CD4-positive, alpha-beta T cell treated with Interleukin-2 at 100 ng/mL for 4 hours (primary cell): ENCODE measurements around the gene MYO7B.

Source experiments
- DNase-seq: peaks from one replicate; pipeline ENCODE4 v3.0.0-alpha.2; 2020; ENCODE audit warnings: low spot score

MYO7B gene

DNA sequence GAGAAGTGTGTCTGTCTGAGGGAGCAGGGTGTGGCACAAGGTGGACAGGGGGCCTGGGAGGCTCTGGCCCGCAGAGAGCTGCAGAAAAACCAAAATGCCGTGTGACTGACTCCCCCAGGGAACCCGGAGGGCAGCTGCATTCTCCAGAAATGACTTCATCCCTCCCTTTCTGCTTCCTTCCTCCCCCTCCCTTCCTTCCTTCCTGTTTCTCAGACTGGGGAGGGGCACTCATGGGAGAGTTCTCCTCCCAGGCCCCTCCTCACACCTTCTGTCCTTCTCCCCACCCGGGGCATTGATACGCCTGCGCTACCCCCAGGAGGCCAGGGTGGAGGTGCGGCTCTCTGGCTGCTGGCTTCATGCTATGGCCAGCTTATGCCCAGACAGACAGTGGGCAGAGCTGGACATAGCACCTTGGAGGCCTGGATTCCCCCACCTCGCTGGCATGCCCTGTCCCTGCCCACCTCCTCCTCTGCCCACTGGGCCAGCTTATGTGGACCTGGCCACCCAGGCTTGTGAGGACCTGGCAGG is 102.3 kb downstream of the MYO7B start:
- DNase-seq, result peak; percentile 17

- DNase-seq, result no peak
Observed at GRCh38 chr2:127638361-127639110, 103.1 kb downstream of the MYO7B start.

DNA sequence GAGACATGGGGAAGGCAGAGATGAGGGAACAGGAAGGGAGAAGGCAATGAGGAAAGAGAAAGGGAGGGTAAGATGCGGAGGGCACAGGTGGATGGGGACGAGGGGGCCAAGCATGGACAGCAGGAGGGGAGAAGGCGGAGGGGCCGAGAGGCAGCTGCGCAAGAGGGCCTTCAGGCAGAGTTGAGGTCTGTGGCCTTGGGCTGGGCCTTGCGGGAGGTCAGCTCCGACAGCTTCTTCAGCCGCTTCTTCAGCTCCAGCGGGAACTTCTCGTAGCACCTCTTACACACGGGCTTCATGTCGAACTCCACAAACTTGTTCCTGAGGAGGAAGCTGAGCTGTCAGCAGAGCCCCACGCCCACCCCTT is 103.6 kb downstream of the MYO7B start:
- no peak for DNase-seq

GRCh38 chr2:127640082-127641072 is 104.9 kb downstream of the MYO7B start:
- DNase-seq, result peak; percentile 18

DNA sequence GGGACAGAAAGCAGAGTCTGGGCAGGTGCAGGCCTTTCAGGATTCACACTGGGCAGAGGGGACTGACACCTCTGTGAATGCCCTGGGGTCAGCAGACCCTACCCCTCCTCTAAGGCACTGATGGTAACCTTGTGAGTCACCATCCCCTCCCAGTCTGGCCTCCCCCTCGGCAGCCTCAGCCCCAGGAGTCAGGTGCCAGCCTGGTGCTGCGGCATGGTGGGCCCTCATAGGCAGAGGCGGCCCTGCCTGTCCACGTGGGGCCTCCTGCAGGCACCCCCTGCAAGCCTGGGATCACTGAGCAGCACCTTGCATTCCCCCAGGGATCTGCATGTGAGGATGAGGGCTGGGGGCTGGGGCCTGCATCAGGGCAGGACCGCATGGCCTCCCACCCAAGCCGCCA is 105.7 kb downstream of the MYO7B start:
- DNase-seq, result no peak

DNA sequence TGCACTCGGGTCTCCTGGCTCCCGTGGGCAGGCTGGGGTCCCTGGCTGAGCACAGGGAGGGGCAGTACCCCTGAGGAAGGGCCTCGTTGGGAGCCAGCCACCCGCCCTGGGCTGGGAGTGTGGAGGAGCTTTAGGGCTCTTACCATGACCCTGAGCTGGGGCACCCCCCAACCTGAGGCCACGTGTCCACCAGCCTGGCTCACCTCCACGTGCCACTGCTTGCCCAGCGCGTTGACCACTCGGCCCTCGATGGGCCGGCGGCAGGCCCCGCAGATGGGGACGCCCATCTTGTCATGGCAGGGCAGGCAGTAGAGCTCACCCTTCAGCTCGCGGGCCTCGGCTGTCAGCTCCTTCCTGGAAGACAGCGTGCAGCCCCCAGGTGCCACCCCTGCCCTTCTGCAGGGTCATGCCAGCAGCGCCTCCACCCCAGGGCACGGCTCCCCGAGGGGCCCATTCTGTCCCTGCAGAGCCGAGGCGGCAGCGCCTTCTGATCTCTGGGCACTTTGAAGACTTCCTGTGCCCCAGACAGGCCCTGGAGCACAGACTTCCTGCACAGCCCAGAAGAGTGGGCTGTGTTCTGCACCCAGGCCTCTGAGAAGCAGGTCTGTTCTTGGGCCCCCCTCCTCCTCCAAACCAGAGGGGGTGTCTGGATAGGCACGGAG is 106.5 kb downstream of the MYO7B start:
- DNase-seq, result peak; percentile 51

DNA sequence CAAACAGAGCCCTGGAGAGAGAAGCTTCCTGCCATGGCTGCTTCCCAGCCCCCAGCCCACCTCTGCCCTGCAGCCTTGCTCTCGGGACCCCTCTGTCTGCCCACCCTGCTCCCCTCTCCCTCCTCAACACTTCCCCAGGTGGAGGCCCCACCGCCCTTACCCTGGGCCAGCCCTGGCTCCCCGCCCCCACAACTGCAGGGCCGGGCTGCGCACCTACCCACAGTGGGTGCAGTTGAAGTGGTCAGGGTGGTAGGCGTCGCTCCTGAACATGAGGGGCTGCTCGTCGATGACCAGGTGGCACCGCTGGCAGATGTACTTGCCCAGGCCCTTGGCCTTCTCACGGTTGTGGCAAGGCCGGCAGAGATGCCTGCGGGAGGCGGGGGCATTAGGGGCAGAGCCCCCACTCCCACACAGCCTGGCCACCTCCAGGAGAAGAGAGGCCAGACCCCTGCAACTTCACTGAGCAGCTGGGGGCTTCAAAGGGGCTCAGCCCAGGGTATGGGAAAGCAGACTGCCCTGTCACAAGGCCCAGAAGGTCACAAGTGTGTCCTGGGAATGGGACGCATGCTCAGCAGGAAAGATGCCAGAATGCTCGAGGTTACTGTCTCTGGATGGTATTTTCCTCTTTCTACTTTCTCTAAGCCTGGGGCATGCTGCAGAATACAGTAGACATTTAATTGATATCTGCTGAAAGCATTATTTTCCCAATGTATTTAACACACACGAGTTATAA is 107.4 kb downstream of the MYO7B start:
- DNase-seq, result no peak

DNA sequence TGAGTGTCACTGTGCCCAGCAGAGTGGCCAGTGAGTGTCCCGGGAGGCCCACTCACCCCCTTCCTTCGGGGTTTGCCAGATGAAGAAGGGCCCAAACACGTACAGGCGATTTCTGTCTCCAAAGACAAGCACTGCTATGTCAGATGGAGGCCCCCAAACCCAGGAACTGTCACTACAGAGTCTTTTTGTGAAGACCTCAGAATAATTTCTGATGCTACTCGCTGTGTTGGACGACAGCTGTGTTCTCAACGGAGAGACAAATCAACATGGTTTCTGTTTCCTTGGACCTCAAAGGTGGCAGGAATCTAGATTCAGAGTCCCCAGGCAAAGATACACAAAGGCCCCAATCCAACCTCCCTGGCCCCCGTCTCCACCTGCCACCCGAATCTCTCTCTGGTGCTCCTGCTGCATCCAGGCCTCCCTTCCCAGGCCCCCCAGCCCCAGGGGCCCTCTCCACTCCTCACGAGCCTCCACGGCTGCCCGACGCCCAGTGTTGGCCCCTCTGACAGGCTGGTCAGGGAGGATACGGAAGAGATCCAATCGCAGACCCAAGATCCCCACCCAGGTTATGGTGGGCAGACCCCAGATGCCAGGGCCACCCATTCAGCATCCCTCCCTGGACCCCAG is 108.1 kb downstream of the MYO7B start:
- no peak for DNase-seq

DNA sequence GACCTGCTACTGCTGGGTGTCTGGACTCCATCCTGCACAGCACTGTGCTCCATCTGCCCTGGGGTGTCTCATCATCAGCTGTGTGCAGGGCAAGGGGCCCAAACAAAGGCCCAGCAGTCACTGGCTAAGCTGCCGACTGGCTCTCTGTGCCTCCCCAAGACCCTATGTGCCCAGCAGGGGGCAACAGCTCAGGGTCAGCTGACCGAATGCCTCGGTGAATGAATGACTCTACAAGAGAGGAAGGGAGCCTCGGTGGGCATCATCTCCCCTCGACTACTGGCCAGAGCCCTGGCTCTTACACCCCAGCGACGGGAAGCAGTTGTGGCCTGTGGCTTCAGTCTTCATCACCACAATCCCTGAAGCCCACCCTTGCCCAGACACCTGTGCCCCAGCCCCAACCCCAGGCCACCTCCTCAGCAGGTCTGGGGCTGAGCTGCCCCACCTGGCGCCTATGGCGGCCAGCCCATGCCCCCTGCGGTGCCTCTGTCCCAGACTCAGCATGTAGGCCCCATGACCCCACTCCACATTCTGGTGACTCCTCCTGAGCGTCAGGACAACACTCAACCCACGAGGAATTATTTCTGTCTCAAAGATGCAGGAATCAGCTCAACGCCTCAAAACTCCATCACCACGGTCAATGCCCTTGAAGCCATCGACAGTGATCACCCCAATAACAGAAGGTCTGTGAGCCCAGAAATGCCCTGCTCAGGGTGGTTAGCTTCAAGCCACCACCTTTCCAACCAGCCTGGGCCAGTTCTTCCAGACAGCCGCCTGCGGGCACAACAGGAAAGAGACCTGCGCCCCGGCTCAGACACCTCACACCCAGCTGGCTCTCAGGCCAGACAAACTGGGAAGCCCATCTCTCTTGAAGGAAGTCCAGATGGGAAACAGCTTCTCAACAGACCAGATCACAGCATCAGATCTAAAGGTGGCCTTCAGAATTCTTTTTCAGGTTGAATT is 108.9 kb downstream of the MYO7B start:
- no peak for DNase-seq

GRCh38 chr2:127645026-127645394 is 109.5 kb downstream of the MYO7B start:
- no peak for DNase-seq

DNA sequence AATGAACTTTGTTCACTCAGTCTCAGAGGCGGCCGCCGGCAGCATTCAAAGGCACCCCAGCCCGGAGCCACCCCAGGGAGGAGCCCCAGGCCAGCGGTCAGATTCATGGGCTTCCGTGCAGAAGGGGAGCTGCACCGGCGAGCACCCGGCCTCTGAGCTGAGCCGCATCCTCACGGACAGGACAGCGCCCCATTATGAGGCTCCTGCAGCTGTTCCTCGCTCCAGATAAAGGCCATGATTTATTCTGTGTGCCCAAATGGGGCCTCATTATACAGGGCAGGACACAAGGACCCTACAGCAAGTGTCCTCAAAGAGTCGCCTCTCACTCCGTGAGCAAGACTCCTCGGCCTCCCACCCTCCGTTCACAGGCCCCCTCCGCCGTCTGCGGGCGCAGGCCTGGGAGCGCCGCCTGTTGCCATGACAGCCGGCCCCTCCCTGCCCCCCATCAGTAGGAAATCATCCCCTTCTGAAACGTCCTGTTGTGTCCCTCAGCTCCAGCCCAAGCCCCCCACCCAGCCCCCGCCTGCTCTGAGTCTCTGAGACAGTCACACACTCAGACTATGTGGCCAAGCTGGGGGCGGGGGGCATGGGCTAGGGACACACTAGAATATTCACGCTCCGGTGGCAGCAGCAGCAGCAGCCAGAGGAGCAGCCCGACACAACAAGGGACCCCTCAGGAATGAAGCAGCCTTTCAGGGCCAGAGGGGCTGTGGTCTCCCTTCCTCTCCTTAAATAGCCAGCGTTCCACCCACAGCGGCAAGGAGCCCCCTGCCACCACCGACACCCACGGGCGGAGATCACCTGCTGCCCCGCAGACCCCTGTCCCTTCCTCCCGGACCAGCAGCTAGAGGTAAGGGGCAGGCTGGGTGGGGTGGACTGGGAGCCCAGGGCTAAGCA is 110.2 kb downstream of the MYO7B start, which contains the start of gene GPR17:
Gene GPR17 (plus strand): TSS at position 759 of the 897 bp plus-strand sequence. CDS start 4,583 bp downstream, outside the sequence.
- no peak for DNase-seq

DNA sequence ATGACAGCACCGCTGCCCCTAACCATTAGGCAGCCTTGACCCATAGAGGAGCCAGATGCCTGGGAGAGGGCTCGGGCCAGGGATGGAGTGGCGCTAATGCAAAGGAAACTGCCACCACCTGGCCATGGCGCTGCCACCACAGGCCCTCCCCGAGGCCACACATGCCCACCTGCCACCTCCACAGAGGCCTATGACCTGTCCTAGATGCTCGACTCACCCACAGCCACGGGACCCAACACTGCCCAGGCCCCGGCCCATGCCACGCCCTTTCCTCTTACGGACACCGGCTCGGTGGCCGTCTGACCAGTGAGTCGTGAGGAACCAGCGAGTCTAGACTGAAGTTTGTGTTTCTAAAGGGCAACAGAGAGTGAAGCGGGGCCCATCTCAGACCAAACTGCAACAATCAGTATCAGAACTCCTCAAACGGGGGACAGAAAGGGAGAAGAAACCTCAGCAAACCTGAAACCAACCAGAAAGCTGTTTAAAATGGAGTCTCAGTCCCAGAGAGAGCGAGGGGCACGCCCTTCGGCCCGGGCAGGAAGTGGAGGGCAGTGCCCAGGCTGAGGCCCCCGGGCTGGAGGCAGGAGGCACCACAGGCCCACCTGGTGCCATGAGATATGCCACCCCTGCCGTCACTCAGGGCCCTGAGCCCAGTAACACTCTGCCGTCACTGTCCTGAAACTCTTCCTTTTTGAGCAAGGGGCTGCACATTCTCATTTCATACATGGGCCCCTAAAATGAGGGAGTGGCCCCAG is 111.2 kb downstream of the MYO7B start:
- no peak for DNase-seq

DNA sequence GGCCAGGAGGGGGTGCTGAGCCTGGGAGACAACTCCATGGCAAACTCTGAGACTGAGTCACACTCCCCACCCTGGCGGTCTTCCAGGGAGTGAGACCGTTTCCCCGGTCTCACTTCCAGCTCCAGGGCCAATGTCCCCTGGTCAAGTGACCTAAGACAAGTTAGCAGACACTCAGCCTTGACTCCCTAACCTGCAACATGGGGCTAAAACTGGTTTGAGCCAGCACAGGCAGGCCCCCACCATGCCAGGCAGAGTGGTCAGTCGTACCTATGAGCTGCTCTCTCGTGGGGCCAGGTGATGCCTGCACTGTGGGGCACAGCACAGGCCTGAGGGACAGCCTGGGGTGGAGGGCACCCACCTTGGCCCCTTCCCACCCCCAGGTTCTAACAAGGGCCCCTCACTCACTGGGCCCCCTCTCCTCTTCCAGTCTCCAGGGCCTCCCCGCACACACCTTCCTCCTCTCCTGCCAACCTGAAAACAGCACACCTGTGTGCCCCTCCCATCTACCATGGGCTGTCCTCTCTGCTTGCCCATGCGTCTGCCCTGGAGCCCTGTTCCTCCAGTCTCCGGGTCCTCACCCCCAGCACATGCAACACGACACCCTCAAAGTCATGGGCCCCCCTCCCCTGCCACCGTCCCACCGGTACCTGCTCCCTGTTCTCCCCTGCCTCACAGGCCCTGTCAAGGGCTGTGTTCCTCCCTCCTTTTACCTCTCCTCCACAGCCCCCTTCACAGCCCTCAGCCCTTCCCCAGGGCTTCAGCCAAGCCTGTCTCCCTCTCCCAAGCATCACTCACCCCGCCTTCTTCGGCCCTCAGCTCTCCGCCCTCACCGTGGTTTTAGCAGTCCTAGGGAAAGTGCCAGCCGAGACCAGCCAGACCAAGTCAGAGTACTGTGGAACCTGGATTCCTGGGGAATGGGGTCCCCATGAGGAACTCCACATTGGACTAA is 112.0 kb downstream of the MYO7B start:
- no peak for DNase-seq

- no peak for DNase-seq
Observed at GRCh38 chr2:127648321-127648720, 112.8 kb downstream of the MYO7B start.

DNA sequence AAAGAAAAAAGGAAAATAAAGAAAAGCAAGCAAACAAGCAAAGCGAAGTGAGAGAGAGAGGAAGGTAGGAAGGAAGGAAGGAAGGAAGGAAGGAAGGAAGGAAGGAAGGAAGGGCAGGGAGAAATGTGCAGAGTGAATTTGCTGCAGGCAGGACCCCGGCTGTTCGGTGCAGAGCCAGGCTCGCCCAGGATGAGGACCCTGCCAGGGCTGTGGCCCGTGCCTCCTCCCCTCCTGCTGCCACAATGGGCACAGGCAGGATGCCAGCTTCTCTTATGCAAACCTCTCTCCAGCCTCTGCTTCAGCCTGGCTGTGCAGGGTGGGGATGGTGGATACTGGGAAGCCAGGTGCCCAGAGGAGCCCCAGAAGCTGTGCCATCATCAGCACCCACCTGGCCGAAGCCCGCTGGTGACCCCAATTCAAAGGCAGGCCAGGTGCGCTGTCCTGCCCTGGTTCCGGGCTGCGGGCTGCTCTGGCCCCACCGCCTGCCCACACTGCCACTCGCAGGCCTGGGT is 113.7 kb downstream of the MYO7B start:
- DNase-seq, result no peak

- DNase-seq, result peak; percentile 83
Observed at GRCh38 chr2:127649684-127650040, 114.2 kb downstream of the MYO7B start.
